ENCODE data around the gene CYFIP1. TPM values are rescaled to one million over a fixed set of nuclear protein-coding genes. Genes with fewer than 3 reads are reported as not detected.
"Not testable (repeated sequence)": the region's sequence is repeated elsewhere in the genome, so short reads cannot be mapped to it uniquely, and the experiment has no call there.

The CYFIP1 gene
- total and polyA plus RNA-seq, 7 donors, result 9.1 to 43.0 (median 23.3) TPM

DNA sequence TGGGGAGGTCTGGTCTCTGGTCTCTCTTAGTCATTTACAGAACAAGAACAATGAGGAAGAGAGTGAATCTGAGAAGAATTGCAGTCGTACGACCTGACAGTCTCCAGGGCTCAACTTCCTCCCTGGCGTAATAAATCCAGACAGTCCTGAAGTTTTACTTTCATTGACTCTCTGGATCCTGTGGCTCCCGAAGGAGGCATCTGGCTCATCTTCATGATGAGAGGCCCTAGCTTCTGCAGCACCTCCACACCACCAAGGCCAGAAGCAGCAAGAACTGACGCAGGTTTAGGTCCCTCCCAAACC, 11.8 kb upstream of the CYFIP1 start:
- Histone ChIP-seq H3K9me3 (no peaks in the 10 kb centered on the region), H3K4me1 (no peaks in the 10 kb centered on the region), H3K27me3 (ENCODE audit: insufficient read depth in 3 of 3, low read length in 2 of 3) (no peaks in the 10 kb centered on the region), H3K27ac (no peak overlapping the region), H3K36me3 (ENCODE audit: insufficient read depth in 1 of 2, low read depth in 1 of 2) (peaks cover 0 to 33% of the 10 kb centered on the region in 2 donors), H3K4me3 (no peak overlapping the region)
- DNase-seq (no peak), ATAC-seq (no peak)
- TF ChIP-seq, protein P1, sequence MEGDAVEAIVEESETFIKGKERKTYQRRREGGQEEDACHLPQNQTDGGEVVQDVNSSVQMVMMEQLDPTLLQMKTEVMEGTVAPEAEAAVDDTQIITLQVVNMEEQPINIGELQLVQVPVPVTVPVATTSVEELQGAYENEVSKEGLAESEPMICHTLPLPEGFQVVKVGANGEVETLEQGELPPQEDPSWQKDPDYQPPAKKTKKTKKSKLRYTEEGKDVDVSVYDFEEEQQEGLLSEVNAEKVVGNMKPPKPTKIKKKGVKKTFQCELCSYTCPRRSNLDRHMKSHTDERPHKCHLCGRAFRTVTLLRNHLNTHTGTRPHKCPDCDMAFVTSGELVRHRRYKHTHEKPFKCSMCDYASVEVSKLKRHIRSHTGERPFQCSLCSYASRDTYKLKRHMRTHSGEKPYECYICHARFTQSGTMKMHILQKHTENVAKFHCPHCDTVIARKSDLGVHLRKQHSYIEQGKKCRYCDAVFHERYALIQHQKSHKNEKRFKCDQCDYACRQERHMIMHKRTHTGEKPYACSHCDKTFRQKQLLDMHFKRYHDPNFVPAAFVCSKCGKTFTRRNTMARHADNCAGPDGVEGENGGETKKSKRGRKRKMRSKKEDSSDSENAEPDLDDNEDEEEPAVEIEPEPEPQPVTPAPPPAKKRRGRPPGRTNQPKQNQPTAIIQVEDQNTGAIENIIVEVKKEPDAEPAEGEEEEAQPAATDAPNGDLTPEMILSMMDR (IDR thresholded peaks at IDR 0.05), result no peak
- intact Hi-C loops (cut with DNase I), result no loop called here
- 63 to 68% (median 67%) methylated on average over 5 of the region's 5 CpGs for WGBS, 3 donors

DNA sequence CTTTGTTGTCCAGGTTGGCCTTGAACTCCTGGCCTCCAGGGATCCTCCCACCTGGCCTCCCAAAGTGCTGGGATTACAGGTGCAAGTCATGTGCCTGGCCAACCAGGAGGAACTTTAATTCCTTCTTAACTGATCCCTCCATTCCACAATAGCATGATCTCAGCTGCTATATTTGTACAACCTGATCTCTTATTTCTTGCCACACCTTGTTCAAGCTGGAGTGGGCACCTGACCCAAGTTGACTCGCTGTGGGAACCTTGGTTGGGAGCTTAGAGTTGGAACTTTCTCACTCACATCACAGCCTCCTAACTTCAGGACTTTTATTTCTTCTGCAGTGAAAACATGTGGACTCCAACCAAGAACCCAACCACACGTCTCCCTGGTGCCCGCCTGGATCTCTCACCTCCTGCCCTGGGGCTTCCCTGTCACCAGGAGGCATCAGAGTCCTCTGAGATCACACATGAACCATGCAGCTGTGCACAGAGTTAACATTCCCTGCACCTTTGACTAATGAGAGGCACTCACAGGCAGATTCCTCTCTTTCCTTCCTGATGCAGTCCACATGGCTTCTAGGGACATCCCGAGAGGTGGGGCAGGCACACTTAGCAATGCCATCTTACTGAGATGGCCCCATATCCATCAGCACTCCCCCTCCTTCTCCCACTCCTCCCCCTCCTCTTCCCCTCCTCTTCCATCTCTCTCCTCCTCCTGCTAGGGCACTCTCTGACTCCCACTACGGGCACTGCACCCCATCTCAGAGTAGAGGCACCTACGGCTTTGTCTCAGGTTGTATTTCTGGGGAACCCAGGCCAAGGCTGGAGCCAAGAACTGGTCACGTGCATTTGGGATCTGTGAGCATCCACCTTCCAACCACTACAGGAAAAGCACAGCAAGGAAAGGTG, 9.7 kb upstream of the CYFIP1 start:
- no peaks in the 10 kb centered on the region for H3K27me3 ChIP-seq (ENCODE audit: insufficient read depth in 3 of 3, low read length in 2 of 3)
- ATAC-seq, result peak; percentile 70 to 78 (median 72)
- H3K27ac ChIP-seq, result no peak overlapping the region
- no peaks in the 10 kb centered on the region for H3K9me3 ChIP-seq
- no peaks in the 10 kb centered on the region for H3K4me1 ChIP-seq
- intact Hi-C loops (cut with DNase I), result loop anchor here in 1 of 2 donors (10.0 kb wide), 1 partner anchor 45 kb away; the partner anchor contains the start of gene TUBGCP5
- TF ChIP-seq, protein P1 (IDR thresholded peaks at IDR 0.05), result no peak
- no peak for DNase-seq
- no peak overlapping the region for H3K4me3 ChIP-seq
- peaks cover 0 to 12% of the 10 kb centered on the region in 2 donors for H3K36me3 ChIP-seq (ENCODE audit: insufficient read depth in 1 of 2, low read depth in 1 of 2)
- 63 to 69% (median 64%) methylated on average over 7 of the region's 7 CpGs for WGBS, 3 donors

DNA sequence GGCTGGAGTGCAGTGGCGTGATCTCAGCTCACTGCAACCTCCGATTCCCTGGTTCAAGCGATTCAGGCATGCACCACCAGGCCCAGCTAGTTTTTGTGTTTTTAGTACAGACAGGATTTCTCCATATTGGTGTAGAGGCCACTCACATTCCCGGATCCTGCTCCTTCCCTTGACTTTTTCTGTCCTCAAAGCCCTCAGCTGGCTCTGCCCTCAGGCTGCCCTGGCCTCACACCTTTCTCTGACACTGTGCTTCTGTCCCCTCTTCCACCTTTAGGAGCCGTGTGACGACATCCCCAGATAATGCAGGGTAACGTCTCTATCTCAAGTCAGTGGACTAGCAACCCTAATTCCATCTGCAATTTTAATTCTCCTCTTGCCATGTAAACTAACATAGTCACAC, 8.6 kb upstream of the CYFIP1 start:
- Histone ChIP-seq H3K36me3 (ENCODE audit: insufficient read depth in 1 of 2, low read depth in 1 of 2) (peaks cover 0 to 2% of the 10 kb centered on the region in 2 donors), H3K9me3 (no peaks in the 10 kb centered on the region), H3K27me3 (ENCODE audit: insufficient read depth in 3 of 3, low read length in 2 of 3) (no peaks in the 10 kb centered on the region), H3K27ac (no peak overlapping the region), H3K4me1 (no peaks in the 10 kb centered on the region), H3K4me3 (no peak overlapping the region)
- TF ChIP-seq, protein P1 (IDR thresholded peaks at IDR 0.05), result no peak
- intact Hi-C loops (cut with DNase I), result loop anchor here in 1 of 2 donors (10.0 kb wide), 1 partner anchor 46 kb away; the partner anchor contains the start of gene TUBGCP5
- ATAC-seq (no peak), DNase-seq (no peak)
- WGBS, 3 donors, result 78 to 84% (median 83%) methylated on average over 7 of the region's 7 CpGs

DNA sequence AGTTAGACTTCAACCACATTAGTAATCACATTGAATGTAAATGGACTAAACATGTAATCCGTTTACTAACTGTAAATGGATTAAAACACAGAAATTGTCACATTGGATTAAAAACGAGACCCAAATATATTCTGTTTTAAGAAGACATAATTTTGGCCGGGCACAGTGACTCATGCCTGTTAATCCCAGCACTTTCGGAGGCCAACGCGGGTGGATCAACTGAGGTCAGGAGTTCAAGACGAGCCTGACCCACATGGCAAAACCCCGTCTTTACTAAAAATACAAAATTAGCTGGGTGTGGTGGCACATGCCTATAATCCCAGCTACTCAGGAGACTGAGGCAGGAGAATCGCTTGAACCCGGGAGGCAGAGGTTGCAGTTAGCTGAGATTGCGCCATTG, 1.8 kb upstream of the CYFIP1 start:
- not testable (repeated sequence) for H3K9me3 ChIP-seq; H3K36me3 ChIP-seq (ENCODE audit: insufficient read depth in 1 of 2, low read depth in 1 of 2); H3K27ac ChIP-seq; H3K4me1 ChIP-seq; ATAC-seq; H3K27me3 ChIP-seq (ENCODE audit: insufficient read depth in 3 of 3, low read length in 2 of 3); DNase-seq; H3K4me3 ChIP-seq
- intact Hi-C loops (cut with DNase I), result loop anchor here in 1 of 2 donors (10.0 kb wide), 1 partner anchor 53 kb away; the partner anchor contains the start of gene TUBGCP5
- 71 to 90% (median 77%) methylated on average over 11 of the region's 11 CpGs for WGBS, 3 donors

DNA sequence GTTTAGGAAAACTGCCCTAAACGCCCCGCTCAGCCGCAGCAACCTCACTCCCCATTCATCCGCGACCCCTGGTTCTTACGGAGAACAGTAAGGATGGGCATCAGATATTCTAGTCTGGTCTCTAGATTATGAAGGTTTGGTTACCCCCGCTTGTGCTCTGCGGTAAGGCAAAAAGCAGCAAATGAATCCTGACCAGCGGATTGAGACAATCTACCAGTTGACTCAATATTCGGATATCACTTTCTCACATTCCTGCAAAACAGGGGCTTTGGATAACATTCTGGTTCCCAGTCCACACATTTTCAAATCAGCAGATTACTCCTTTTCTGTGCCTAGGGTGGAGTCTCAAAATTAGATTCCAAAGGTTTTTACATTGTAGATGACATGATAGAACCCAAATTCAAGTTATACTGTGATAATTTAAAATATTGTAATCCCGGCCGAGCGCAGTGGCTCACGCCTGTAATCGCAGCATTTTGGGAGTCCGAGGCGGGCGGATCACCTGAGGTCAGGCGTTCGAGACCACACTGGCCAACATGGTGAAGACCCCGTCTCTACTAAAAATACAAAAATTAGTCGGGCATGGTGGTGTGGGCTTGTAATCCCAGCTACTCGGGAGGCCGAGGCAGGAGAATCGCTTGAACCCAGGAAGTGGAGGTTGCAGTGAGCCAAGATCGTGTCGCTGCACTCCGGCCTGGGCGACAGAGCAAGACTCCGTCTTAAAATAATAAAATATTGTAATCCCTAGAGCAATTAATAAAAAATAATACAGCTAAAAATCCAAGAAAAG, 1.1 kb upstream of the CYFIP1 start:
- 72 to 74% (median 73%) methylated on average over 30 of the region's 30 CpGs for WGBS, 3 donors
- intact Hi-C loops (cut with DNase I), result loop anchor here in 1 of 2 donors (10.0 kb wide), 1 partner anchor 54 kb away; the partner anchor contains the start of gene TUBGCP5

More for the DNA sequence above, 1.1 kb upstream of the CYFIP1 start:
- DNase-seq (no peak), ATAC-seq (peak in 1 of 4 donors; percentile 11)
- Histone ChIP-seq H3K27me3 (ENCODE audit: insufficient read depth in 3 of 3, low read length in 2 of 3) (no peaks in the 10 kb centered on the region), H3K4me3 (peak overlapping the region; percentile 89), H3K27ac (no peak overlapping the region), H3K4me1 (peaks cover 6% of the 10 kb centered on the region), H3K9me3 (no peaks in the 10 kb centered on the region), H3K36me3 (ENCODE audit: insufficient read depth in 1 of 2, low read depth in 1 of 2) (no peaks in the 10 kb centered on the region)
- TF ChIP-seq, protein P1 (IDR thresholded peaks at IDR 0.05), result no peak
